Neural progenitor cell (in vitro differentiated cells): ENCODE measurements around the gene SERP2.

Experiments used
- EZH2 ChIP-seq: fragments of 200-600 bp; sonication (generic); IDR thresholded peaks from 2 replicates; pipeline ENCODE4 v1.6.1; 2017; ENCODE audit warnings: antibody characterized with exemption, mild to moderate bottlenecking, moderate library complexity
- TF ChIP-seq, protein P1 (sequence below): fragments of 200-600 bp; sonication (generic); IDR thresholded peaks from 2 replicates; pipeline ENCODE4 v1.5.1; 2017; ENCODE audit warnings: antibody characterized with exemption, mild to moderate bottlenecking

DNA sequence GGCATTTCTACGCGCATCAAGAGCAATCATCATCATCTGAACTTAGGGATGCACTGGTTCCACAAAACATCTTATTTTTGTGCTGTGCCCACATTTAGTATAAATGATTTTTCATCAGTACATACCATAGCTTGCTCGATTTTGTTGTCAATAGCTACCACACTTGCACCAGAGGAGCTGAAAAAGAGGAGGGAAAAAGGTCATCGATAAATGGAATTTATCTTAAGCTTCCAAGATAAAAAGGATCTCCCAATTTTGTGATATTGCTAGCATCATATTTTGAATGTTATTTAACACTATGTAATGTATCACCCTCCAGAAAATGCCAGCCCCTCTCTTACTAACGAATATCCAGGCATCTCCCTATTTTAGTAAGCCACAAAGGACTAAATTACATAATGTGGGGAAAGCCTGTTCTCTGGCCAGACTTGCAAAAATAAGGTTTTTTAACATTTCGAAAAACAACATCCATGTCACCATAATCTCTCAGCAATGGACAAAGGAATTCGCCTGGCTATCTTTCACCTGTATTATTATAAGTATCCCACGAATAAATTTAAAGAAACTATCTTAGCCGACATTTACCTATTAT is 62.4 kb downstream of the SERP2 start:
- TF ChIP-seq, protein P1, sequence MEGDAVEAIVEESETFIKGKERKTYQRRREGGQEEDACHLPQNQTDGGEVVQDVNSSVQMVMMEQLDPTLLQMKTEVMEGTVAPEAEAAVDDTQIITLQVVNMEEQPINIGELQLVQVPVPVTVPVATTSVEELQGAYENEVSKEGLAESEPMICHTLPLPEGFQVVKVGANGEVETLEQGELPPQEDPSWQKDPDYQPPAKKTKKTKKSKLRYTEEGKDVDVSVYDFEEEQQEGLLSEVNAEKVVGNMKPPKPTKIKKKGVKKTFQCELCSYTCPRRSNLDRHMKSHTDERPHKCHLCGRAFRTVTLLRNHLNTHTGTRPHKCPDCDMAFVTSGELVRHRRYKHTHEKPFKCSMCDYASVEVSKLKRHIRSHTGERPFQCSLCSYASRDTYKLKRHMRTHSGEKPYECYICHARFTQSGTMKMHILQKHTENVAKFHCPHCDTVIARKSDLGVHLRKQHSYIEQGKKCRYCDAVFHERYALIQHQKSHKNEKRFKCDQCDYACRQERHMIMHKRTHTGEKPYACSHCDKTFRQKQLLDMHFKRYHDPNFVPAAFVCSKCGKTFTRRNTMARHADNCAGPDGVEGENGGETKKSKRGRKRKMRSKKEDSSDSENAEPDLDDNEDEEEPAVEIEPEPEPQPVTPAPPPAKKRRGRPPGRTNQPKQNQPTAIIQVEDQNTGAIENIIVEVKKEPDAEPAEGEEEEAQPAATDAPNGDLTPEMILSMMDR: no peak
- no peak for TF ChIP-seq EZH2
